ENCODE measurements around the gene MTCL3.

The MTCL3 gene

GRCh38 chr6:127539272-127539671, 20.1 kb upstream of the MTCL3 start:
- DNase-seq (ENCODE audit: low spot score) (no peak), ATAC-seq (no peak), FAIRE-seq (no peak)
- in situ Hi-C loops (cut with HindIII; ENCODE audit: extremely low pct_ligation_motif_present, low pct_unique_long_range_greater_than_20kb), result no loop called here
- intact Hi-C loops (cut with micrococcal nuclease; ENCODE audit: unreplicated experiment), result loop anchor here (1.0 kb wide), 1 partner anchor 74 kb away; no protein-coding TSS in a partner anchor
- BruUV-seq (replicated peaks), result no TSS peak
- WGBS (ENCODE audit: low lambda C conversion rate), result 2% methylated on average over 2 of the region's 2 CpGs
- ChIA-PET POLR2A (no interaction called here), CTCF (ENCODE audit: low intra/inter-chr PET ratio, low total read pairs) (interaction anchor here (2.8 kb wide), 1 partner anchor 75 kb away, joined by 17 read pairs; no protein-coding TSS in a partner anchor)
- Histone ChIP-seq H3K36me3 (replicated peaks in 1 of 2; ENCODE audit: control insufficient read depth in 1 of 2, insufficient read depth in 2 of 2, low read length in 2 of 2) (no peaks in the 10 kb centered on the region), H2AFZ (ENCODE audit: low read length) (no peak overlapping the region), H3K27ac (ENCODE audit: extremely low read length, insufficient read depth, low read length) (no peak overlapping the region), H3K9ac (ENCODE audit: insufficient read depth, low read depth, low read length) (no peak overlapping the region), H3K27me3 (ENCODE audit: control insufficient read depth in 1 of 2, insufficient read depth in 2 of 2, low read length in 2 of 2) (0 out of 5 replicates have a peak, but pooled peaks cover 1 to 3% of the 10 kb centered on the region in 2 experiments), H3K4me3 (replicated peaks in 1 of 3; ENCODE audit: insufficient read depth in 1 of 3, low read depth in 2 of 3, low read length in 3 of 3) (no peak overlapping the region), H3K4me1 (ENCODE audit: insufficient read depth, low read length) (no peaks in the 10 kb centered on the region), H3K4me2 (ENCODE audit: low read depth, low read length) (no peak overlapping the region), H3K79me2 (ENCODE audit: insufficient read depth, low read length) (no peaks in the 10 kb centered on the region), H4K20me1 (ENCODE audit: insufficient read depth, low read length) (no peaks in the 10 kb centered on the region), H3K9me3 (ENCODE audit: low read length) (no peaks in the 10 kb centered on the region)
- TF ChIP-seq JUNB (CRISPR knock-in tag; IDR thresholded peaks at IDR 0.05; ENCODE audit: borderline replicate concordance) (no peak), RFX3 (CRISPR knock-in tag; IDR thresholded peaks at IDR 0.05) (no peak), STAG1 (CRISPR knock-in tag; IDR thresholded peaks at IDR 0.05) (0 out of 2 replicates have a peak, but pooled peaks have one; percentile 17), ZNF512B (CRISPR knock-in tag; IDR thresholded peaks at IDR 0.05; ENCODE audit: borderline replicate concordance) (no peak)

- DNase-seq (ENCODE audit: low spot score) (no peak), ATAC-seq (no peak), FAIRE-seq (no peak)
- H2AFZ ChIP-seq (ENCODE audit: low read length), result no peak overlapping the region
- H4K20me1 ChIP-seq (ENCODE audit: insufficient read depth, low read length), result no peaks in the 10 kb centered on the region
- H3K9me3 ChIP-seq (ENCODE audit: low read length), result no peaks in the 10 kb centered on the region
- POLR2A ChIA-PET, result no interaction called here
- no peak overlapping the region for H3K4me3 ChIP-seq (replicated peaks in 1 of 3; ENCODE audit: insufficient read depth in 1 of 3, low read depth in 2 of 3, low read length in 3 of 3)
- no peak overlapping the region for H3K9ac ChIP-seq (ENCODE audit: insufficient read depth, low read depth, low read length)
- no peaks in the 10 kb centered on the region for H3K4me1 ChIP-seq (ENCODE audit: insufficient read depth, low read length)
- no TSS peak for BruUV-seq (replicated peaks)
- TF ChIP-seq ATF7 (IDR thresholded peaks at IDR 0.05), result peak; percentile 85
- no peak for TF ChIP-seq ATF7 (CRISPR knock-in tag; IDR thresholded peaks at IDR 0.05)
- no peak for TF ChIP-seq ZNF367 (CRISPR knock-in tag; IDR thresholded peaks at IDR 0.05; ENCODE audit: borderline replicate concordance)
- TF ChIP-seq DDIT3 (CRISPR knock-in tag; IDR thresholded peaks at IDR 0.05), result no peak
- WGBS (ENCODE audit: low lambda C conversion rate), result 1% methylated on average over 2 of the region's 2 CpGs
- no peak overlapping the region for H3K27ac ChIP-seq (ENCODE audit: extremely low read length, insufficient read depth, low read length)
- in situ Hi-C loops (cut with HindIII; ENCODE audit: extremely low pct_ligation_motif_present, low pct_unique_long_range_greater_than_20kb) (no loop called here), intact Hi-C loops (cut with micrococcal nuclease; ENCODE audit: unreplicated experiment) (loop anchor here (1.0 kb wide), 1 partner anchor 74 kb away; no protein-coding TSS in a partner anchor)
- H3K79me2 ChIP-seq (ENCODE audit: insufficient read depth, low read length), result no peaks in the 10 kb centered on the region
- no peaks in the 10 kb centered on the region for H3K36me3 ChIP-seq (replicated peaks in 1 of 2; ENCODE audit: control insufficient read depth in 1 of 2, insufficient read depth in 2 of 2, low read length in 2 of 2)
- 0 out of 5 replicates have a peak, but pooled peaks cover 1 to 3% of the 10 kb centered on the region in 2 experiments for H3K27me3 ChIP-seq (ENCODE audit: control insufficient read depth in 1 of 2, insufficient read depth in 2 of 2, low read length in 2 of 2)
- CTCF ChIA-PET (ENCODE audit: low intra/inter-chr PET ratio, low total read pairs), result interaction anchor here (2.8 kb wide), 1 partner anchor 74 kb away, joined by 17 read pairs; no protein-coding TSS in a partner anchor
- no peak overlapping the region for H3K4me2 ChIP-seq (ENCODE audit: low read depth, low read length)
Measured at GRCh38 chr6:127538750-127539264, 19.7 kb upstream of the MTCL3 start.

Data from HepG2 (cell line).